NCI-H1105 treated with DMSO at 0.1 percent for 48 hours (cell line): ENCODE data around the gene USO1.
"Not testable (repeated sequence)": the region's sequence is repeated elsewhere in the genome, so short reads cannot be mapped to it uniquely, and the experiment has no call there.

ENCODE experiments used
- DNase-seq: peaks from one replicate; lab custom pipeline; 2025; lab: John Stamatoyannopoulos, UW

USO1 gene, protein sequence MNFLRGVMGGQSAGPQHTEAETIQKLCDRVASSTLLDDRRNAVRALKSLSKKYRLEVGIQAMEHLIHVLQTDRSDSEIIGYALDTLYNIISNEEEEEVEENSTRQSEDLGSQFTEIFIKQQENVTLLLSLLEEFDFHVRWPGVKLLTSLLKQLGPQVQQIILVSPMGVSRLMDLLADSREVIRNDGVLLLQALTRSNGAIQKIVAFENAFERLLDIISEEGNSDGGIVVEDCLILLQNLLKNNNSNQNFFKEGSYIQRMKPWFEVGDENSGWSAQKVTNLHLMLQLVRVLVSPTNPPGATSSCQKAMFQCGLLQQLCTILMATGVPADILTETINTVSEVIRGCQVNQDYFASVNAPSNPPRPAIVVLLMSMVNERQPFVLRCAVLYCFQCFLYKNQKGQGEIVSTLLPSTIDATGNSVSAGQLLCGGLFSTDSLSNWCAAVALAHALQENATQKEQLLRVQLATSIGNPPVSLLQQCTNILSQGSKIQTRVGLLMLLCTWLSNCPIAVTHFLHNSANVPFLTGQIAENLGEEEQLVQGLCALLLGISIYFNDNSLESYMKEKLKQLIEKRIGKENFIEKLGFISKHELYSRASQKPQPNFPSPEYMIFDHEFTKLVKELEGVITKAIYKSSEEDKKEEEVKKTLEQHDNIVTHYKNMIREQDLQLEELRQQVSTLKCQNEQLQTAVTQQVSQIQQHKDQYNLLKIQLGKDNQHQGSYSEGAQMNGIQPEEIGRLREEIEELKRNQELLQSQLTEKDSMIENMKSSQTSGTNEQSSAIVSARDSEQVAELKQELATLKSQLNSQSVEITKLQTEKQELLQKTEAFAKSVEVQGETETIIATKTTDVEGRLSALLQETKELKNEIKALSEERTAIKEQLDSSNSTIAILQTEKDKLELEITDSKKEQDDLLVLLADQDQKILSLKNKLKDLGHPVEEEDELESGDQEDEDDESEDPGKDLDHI

DNA sequence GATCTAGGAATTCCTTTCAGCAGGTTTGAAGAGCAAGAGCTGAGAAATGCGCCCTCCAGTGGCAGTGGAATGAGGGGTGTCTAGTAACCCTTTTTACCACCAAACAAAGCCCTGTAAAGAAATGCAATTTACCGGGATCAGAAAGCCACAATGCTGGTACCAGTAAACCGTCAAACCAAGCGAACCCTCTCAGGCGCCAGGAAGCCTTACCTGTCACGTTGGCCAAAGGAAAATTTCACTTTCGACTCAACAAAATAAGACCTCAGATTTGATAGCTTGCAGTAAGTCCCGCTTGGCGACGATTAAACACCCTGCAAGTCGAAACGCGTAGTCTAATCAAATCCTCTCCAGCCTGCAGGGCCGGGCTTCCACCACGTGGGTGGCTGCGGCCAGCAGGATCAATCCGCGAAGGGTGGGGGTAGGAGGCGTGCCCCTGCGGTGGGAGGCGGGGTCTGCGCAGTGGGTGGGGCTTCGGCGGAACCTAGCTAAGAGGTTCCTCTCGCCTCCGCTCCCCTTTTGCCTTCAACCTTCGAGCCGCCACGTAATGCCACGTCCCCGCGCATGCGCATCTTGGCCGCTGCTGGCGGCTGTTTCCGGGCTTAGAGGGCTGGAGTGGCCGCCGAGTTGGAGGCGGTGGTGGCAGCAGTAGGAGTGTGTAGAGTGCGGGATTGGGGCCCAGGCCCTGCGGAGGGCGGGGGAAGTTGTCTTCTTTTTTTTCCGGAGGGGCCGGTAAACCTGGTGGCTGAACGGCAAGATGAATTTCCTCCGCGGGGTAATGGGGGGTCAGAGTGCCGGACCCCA lies at the start of gene USO1:
TSS of gene USO1 (plus strand) at position 512 of the 801 bp plus-strand sequence. CDS start at position 755, 243 bp downstream.
- peak; percentile 92 for DNase-seq

DNA sequence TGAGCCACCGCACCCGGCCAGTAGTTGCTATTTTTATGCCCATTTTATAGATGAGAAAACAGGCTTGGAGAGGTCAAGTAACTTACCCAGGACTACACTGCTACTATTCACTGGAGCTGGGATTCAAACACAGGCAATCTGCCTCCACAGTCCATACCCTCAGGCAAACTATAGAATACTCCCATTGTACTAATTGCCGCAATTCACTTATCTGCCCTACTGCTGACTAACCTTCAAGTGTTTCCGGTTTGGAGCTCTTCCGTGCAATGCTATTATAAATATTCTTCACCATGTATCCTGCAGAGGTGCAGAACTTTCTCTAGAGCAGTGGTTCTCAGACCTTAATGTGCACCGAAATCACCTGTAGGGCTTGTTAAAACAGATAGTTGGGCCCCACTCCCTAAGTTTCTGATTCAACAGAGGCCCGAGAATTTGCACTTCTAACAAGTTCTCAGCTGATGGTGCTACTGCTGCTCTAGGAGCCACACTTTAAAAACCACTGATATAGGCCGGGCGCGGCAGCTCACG lies 49.3 kb upstream of the USO1 start:
- DNase-seq = no peak

DNA sequence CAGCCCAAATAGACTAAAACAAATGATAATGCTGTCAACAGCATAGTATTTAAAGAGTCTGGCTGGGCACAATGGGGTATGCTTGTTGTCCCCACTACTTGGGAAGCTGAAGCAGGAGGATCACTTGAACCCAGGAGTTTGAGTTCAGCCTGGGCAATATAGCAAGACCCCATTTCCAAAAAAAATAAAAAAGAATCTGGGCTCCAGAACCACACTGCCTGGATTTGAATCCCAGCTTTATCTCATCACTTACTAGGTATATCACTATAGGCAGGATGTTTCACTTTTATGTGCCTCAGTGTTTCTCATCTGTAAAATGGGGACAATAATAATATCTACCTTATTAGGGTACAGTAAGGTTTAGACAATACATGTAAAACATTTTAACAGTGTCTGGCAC lies 45.9 kb upstream of the USO1 start:
- no peak for DNase-seq

DNA sequence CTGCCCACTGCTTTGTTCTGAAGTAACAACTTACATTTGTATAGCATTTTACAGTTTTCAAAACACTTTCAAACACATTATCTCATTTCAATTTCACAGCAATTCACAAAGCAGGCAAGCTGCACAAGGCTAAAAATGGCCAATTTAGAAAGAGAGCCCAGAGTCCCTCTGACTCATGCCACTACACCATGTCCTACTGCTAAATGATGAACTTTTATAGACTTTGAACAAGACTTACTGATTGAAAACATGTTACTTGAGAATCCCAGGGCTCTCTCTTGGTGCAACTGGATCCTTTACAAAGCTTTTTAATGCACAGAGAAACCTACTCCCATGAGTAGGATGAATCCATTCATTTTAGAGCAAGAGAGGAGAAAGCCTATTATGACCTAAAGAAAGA lies 45.4 kb upstream of the USO1 start:
- DNase-seq = no peak

DNA sequence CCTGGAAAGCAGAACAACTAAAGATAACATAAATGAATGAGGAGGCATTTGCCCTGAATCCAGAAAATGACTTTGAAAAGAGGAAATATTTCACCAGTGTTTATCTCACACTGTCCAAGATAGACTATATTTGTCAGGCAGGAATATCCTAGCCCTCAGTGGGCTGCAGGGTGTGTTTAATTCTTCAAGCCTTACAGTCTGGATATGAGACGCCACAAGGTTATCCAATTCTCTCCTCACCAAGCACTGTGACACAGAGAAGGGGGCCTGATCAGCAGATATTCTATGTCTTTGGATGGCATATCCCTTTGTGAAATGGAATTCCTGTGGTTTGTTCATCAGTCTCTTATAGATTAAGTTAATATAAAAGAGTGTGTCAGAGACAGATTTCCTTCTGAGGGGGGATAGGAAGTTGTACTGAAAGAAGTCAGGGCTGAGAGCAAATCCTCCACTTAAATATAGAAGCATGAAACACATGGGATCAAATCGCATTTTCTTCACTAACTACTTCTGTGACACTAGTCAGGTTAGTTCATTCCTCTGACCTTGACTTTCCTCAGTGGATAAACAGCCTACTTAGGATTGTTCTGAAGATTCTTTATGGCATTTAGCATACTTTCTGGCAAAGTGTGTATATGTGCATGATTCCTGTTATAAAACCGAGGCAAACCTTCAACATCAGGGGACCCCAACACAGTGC lies 44.4 kb upstream of the USO1 start:
- no peak for DNase-seq

DNA sequence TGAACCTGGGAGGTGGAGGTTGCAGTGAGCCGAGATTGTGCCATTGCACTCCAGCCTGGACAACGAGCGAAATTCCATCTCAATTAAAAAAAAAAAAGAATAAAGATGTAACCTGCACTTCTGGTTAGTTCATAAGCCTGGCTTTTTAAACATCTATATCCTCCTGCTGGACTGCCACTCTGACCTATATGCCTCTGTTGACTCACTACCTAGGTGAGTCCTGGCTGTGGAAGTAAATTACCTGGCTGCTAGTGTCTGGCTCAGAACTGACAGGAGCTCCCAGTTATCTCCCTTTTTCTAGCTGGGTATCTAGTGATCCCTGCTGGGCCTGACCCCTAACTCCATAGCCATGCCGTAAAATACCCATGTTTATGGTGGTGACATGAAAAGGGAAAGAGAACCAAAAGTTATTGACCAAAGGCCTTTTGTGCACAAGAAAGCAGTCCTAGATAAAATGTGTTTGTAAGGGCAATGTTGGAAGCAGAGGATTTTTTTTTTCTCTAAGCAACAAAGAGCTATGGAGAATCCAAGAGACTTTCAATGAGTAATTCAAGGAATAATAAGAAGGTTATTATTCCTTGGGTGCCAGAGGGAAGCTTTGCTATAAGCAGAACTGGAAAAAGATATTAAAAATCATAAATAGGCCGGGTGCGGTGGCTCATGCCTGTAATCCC lies 40.8 kb upstream of the USO1 start:
- no peak for DNase-seq

DNA sequence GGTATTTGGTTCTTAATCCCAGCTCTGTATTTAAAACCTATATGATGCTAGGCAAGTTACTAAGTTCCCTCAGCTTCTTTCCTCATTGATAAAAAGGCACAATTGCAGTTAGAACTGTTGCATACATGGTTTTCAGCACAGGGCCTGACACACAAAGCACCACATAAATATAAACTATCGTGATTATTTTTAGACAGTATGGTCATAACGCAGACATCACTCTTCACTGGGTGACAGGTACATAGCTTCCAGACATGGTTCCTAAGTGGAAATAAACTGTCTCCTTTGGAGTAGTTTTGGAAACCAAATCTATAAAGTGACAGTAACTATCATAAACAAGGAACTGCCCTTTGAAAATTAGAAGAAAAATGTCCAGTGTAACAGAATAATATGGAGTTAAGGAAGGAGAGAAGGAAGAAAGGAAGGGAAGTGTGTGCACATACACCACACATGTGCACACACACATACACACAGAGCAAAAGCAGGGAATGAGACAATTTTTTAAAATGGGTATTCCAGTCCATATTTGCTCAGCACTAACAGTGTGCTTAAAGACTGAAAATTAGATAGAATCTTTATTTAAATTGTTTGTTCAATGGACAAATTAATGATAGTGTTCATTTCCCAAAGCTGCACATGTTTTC lies 38.7 kb upstream of the USO1 start:
- DNase-seq = no peak

DNA sequence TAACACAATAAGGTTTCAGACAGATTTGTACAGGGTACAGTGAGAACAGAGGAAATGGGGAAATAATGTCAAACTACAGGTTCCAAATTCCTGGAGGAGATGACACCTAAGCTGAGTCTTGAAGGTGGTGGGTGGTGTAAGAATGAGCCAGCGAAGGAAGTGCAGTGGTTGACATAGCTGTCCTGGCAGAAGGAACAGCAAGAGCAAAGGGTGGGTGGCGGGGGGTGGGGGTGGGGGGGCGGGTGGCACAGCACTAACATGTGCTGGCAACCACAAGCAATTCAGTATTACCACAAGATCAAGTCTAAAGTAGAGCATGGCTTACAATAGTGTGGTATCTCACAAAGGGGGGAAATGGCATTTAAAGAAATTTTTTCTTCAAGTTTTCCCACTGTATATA lies 38.0 kb upstream of the USO1 start:
- no peak for DNase-seq

DNA sequence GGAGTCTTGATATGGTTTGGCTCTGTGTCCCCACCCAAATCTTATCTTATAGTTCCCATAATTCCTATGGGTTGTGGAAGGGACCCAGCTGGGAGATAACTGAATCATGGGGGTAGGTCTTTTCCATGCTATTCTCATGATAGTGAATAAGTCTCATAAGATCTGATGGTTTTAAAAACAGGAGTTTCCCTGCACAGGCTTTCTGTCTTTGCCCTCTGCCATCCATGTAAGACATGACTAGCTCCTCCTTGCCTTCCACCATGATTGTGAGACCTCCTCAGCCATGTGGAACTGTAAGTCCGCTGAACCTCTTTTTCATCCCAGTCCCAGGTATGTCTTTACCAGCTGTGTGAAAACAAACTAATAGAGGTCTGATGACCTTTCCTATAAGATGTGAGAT lies 37.3 kb upstream of the USO1 start:
- not testable (repeated sequence) for DNase-seq

DNA sequence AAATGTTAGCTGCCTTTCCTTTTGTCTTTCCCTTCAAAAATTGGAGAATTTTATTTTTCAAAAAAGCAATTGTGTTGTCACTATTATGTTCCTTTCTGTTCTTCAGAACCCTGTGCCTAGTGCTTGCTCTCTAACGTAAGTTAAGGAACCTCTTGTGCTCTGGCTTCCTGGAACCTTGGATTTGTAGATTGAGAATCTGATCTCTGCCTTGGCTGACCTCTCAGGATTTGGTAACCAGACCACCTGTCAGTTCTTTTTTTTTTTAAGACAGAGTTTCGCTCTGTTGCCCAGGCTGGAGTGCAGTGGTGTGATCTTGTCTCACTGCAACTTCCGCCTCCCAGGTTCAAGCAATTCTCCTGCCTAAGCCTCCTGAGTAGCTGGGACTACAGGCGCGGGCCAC lies 32.3 kb upstream of the USO1 start:
- DNase-seq = not testable (repeated sequence)

DNA sequence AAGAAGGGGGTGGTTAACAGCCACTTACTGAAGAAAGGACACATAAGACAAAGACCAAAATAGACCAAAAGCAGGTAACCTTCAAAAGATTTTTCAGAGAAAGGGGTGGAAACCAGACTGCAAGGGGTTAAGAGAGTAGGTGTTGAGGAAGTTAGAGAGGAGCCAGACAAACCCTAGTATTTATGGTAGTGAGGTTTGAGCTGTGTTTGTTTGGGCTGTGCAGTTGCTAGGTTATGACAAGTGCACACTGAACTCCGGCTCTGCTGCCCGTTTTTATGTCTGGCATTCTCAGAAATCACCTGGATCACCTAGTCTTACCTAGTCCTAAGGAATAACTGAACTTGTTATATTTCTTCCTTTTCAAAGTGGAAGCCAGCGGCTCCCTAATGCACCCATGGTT lies 28.3 kb upstream of the USO1 start:
- no peak for DNase-seq

DNA sequence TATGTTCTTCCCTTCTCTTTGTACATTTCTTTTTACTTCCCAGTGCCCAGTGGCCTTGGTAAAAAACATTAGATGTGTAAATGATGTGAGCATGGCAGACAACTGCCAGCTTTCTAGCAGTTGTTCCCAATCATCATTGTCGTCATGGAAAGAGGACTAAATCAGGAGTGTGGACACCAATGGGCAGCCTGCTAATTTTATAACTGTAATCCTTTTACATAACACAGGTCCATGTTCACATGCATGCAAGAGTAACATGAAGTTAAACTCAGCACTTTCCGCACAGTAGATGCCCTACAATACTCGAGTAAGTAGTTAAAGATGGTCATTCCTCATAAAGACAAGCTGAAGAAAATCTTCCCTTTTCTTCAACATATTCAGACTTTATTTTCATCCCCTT lies 27.8 kb upstream of the USO1 start:
- DNase-seq = no peak

DNA sequence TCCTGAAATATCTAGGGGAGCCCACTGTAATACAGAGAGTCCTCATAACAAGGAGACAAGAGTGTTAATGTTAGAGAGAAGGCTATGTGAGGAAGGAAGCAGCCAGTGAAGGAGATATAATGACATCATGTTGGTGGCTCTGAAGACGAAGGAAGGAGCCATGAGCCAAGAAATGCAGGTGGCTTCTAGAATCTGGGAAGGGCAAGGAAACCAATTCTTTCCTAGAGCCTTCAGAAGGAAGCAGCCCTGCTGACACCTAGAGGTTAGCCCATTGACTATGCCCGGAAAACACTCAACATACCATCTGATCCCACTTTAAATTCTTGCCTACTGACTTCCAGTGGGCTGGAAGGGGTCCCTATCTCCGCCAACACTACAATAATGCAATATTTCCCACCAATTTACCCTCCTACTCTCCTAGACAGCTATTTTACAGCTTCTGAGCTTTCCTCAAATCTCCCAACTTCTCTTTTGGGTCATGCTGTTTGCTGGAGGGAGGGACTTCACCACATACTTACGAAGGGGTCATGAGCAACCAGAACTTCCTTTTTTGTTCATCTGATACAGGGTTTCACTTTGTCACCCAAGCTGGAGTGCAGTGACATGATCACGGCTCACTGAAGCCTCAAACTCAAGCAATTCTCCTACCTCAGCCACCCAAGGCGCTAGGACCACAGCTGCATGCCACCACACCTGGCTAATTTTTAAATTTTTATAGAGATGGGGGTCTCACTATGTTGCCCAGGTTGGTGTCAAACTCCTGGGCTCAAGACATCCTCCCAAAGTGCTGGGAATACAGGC lies 26.0 kb upstream of the USO1 start:
- DNase-seq = no peak

DNA sequence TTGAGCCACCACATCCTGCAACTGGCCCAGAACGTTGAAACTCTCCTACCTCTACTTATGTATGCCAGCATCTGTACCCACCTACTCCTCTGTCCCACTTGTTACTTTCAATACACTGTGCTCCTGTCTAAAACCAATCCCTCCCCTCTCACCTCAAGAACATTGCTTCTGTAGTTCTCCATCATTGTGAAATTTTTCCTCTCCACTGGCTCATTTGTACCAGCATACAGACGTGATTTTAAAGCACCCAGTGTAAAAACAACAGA lies 25.5 kb upstream of the USO1 start:
- DNase-seq = no peak

DNA sequence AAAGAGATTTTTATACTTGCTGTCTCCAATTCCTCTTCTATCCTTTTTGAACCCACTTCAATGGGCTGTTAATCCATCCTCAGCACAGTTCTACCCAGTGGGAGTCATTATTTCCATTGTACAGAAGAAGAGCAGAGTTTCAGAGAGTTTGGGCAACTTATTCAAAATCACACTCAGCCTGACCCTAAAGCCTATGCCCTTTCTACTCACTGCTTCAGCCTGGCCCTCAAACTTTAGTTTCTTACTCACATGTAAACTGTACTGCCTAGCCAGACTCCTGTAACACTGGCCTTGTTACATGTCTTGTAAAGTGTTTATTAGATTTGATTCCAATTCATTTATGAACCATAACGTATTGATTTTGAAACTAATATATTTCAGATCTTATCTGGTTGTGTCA lies 25.1 kb upstream of the USO1 start:
- DNase-seq = no peak

DNA sequence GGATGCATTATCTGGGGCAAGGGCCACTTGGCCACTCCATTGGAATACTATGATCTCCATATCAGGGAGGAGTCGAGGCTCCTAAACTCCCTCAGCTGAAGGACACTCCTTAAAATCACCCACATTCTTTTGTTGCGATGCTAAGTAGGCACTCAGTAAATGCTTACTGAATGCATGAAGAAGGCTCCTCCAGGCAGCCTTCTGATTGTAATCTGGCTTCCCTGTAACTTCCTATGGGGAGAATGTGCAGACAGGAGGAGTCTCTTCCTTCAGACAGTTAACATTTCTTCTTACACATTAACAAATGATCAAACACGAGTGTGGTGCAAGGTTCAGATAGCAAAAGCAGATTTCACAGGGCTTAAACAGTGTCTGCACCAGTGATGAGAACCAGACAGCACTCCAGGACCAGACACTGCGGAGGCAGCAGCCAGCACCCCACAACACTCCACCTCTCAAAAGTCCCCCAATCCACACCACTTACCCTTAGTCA lies 21.4 kb upstream of the USO1 start:
- no peak for DNase-seq

DNA sequence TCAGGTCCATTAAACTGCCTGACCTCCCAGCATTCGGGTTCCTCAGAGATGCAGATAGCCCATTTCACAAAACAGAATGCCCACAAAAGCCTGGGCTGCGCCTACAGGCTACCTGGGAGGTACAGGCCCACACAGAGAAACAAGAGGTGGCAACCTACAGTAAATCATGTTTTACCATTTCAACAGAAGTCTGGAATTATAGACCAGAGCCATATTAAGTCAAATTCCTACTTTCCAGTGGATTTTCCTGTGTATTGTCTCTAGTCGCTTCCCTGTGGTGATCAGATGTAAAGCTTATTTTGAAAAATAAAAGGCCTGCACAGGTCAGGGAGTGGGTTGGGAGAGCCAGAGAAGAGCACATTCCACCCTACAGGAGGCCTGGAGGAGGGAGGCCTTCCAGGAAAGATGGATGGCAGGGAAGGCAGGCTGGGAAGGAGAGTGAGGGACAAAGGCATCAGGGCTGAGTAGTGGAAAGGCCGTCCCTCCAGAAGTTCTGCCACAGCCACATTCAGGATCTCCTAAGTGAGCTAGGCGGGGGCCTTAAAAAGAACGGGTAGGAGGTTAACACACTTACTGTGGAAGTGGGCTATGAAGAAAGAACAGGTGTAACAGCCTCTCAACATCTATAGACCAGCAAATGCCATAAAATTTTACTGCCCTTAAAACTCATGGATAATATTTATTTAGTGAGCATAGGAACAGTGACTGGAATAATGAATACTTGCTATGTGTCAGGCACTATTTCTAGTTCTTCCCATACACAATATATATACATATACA lies 19.0 kb upstream of the USO1 start:
- DNase-seq = no peak

DNA sequence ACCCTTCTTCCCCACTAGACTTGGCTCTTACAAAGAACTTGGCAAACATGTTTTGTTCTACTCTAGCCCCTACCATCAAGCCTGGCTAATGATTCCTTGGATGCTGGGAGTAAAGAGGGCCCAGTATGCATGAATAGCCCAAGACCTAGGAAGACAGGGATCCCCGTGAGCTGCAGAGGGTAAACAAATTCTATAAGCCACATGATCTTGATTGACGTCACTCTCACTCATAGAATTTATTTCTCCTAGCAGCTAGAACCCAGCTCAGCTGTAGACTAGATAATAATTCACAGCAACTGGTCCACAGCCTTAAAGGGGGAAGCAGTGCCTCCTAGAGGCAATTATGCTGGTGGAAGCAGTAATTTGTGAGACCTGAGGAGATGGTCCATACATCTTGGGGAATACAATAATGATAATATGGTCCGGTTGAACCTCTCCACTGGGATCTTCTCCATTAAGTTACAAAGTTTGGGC lies 16.1 kb upstream of the USO1 start:
- no peak for DNase-seq

DNA sequence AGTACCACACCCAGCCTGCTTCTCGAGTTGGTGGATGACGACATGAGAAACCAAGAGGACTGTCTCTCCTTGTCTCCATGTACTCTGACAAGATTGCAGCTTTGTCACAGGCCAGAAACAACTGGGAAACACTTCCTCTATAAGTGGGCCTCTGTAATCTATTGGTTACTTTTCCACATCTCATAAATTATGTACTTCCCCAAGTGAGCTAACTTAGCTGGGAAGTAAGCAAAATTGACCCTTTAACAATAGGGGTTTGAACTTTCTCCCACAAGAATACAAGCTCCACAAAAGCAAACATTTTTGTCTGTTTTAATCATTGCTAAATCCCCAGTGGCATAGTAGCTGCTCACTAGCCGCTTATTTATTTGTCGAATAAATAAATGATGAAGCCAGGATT lies 14.1 kb upstream of the USO1 start:
- DNase-seq = no peak
